HG03354 (cell line): Measurements from ENCODE around the gene APOBEC3B.
"Not testable (repeated sequence)": the region's sequence is repeated elsewhere in the genome, so short reads cannot be mapped to it uniquely, and the experiment has no call there.

Experiments used
- ATAC-seq: cut with Tn5 transposase; IDR thresholded peaks from one replicate; pipeline ENCODE4 v1.9.1; 2021; ENCODE audit warnings: mild to moderate bottlenecking; ENCODE audit not compliant: unreplicated experiment, poor library complexity, severe bottlenecking

APOBEC3B gene

DNA sequence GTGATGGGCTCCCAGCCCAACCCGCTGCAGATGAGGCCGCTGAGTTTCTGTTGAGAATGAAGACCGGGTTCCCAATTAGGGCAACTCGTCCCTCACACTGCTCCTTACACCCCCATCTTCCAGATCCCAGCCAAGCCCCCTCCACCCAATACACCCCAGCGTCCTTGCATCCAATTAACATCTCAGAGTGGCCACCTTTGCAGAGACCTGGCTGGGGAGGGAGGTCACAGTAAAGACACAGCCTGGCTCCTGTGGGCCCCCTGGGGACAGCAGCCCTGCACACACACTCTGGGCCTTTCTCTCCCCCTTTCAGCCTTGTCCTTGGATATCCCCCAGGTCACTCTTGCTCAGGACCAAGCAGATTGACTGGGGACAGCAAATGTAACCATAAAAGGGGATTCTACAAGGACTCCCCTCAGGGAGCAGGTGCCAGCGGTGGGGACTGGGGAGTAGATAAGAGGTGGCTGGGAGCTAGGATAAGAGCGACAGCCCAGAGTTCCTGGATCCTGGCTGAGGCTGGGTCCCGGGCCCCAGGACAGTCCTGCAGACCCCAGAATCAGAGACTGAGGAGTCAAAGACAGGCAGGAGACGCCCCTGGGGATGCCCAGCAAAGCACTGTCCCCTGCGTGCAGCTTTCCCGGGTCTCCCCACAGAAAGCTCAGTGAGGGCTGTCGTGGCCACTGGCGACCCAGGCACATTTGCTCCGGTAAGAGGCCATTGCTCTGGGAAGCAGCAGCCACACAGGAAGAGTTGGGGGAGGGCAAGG, 16.4 kb upstream of the APOBEC3B start:
- ATAC-seq: no peak

DNA sequence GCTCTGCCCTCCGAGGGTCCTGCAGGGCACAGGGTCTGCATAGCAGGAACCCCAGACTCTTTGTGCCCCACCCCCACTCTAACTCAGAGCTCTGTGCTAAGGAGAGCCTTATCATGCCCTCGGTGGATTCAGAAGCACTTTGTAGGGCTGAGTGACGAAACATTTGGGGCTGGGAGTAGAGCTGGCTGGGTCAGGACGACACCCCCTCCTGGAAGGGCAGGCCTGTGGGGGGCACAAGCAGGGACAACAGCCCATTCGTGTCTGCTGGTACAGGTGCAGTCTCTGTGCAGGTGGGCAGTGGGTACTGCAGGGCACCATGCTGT, 15.8 kb upstream of the APOBEC3B start:
- ATAC-seq: no peak

DNA sequence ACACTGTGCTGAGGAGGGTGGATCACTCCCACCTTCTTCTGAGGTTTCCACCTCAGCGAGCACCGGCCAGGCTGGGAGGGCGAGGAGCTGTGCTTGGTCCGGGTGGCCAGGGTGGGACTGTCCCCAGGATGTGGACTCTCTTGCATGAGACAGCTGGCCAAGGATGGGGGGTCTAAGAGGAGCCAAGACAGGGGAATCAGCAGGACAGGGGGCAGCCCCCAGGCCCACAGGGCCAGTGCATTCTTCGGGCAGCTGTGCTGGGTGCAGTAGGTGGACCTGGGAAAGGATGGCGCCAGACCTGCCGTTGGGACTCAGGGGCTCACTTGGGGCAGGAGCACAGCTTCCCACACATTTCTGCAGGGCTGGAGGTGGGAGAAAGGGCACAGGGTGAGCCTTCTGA, 15.2 kb upstream of the APOBEC3B start:
- ATAC-seq: no peak

DNA sequence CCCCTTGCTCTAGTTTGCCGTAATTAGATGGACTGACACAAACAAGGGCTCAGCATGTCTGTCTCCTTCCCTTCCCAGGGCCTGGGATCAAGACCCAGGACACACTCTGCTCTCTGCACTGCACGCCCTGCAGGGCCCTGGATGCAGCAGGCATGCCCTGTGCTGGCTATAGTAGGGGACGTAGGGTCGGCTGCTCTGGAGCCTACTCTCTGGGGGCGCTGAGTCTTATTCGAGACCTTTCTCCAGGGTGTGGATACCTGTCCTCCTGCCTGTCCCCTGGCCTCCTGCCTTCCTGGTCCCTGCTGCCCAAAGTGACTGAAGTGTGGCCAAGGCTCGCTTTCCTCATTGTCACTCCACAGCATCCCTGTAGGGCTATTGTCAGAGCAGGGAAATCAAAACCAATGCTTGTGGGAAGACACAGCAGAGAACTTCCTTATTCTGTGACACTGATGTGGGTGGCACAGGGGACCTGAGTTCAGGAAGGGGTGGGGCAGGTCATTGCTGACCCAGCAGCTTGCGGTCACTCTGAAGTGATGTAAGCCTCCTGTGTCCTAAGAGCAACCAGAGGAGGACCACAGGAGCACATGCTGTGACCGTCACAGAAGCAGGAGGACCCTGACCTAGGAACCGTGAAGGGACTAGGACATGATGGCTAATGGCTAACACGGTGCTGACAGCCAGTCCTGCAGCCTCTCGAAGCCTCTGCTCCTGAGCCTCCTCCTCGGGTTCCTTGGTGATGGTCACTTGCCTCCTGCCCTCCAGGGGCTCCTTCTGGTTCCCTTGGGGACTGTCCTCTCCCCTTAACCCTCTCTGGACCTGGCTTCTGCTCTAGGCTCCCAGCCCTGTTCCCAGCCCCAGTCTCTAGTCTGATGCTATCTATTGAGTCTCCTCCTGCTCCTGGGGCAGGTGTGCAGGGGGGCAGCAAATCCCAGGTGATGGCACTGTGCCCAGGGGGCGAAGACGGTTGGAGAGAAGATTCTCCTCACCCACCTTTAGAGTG, 14.4 kb upstream of the APOBEC3B start:
- no peak for ATAC-seq

DNA sequence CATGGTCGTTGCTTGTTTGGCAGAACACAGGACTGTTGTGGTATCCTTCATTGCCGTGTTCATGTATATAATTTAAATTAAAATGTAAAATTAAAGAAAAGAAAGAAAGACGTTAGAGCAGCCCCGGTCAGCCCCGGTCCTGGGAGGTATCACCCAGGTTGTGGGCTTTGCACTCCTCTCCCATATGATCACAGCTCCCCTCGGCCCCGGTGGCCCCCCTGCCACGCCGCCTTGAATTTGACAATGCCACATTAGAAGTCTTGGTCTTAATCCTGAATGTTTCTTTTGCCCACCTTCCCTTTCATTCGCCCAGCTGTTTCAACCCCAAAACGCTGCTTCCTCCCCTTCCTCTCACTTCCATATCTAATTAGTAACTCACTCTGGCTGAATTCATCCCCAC, 13.3 kb upstream of the APOBEC3B start:
- no peak for ATAC-seq

DNA sequence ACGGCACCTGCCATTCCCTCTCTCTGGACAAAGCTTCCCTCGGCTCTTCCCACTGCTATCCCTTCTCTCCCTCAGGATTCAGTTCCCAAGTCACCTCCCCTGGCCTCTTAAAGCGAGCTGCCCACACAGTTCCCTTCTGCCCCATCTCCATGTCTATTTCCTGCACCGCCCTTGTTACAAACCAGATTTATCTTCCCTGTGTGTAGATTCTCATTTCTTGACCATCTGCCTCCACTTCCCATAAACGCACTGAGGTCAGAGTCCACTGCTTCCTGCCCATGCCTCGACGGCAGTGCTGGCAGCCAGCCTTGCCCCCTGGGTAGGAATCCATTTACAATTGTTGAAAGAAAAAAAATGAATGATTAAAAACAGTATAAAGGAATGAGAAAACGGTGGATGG, 11.6 kb upstream of the APOBEC3B start:
- ATAC-seq: no peak

DNA sequence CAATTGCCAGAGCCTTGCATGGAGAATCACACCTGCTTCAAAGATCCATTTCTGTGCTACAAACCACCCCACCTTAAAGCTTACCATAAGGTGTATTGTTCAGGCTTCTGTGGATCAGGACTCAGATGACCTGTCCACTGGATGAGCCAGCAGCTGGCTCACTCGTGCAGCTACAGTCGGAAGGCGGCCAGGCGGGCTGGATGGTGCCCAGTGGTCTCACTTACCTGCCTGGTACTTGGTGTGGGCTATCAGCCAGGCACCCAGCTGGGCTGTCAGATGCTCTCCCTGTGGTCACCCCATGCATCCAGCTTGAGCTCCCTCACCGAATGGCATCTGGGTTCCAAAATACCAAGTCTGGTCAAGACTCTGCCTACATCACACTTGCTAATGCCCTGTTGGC, 10.9 kb upstream of the APOBEC3B start:
- no peak for ATAC-seq

DNA sequence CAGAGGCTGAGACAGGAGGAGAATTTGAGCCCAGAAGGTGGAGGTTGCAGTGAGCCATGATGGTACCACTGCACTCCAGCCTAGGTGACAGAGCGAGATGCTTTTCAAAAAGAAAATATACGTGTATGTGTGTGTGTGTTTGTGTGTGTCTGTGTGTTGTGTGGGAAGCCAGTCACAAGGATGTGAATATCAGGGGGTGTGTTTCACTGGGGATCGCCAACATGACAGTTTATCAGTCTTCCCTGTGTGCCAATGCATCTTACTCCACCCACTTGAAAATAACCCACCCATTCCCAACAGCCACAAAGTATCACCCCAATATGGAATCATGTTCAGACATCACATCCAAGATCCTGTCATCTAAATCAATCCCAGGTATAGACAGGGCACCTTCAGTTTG, 10.4 kb upstream of the APOBEC3B start:
- no peak for ATAC-seq

DNA sequence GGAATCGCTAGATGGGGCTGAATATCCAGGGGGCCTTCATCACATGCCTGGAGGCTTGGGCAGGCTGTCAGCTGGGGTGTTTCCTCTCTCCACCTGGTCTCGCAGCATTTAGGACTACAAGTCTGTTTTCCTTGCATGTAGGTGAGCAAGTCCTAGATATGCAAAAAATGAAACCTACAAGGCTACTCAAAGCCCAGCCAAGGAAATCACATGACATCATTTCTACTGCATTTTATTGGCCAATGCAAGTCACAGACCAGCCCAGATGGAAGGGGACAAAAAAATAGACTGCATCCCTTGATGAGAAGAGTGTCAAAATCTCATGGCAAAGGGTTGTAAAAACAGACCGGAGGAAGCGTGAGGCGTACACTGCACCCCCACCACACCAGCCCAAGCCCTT, 9.6 kb upstream of the APOBEC3B start:
- ATAC-seq: no peak

DNA sequence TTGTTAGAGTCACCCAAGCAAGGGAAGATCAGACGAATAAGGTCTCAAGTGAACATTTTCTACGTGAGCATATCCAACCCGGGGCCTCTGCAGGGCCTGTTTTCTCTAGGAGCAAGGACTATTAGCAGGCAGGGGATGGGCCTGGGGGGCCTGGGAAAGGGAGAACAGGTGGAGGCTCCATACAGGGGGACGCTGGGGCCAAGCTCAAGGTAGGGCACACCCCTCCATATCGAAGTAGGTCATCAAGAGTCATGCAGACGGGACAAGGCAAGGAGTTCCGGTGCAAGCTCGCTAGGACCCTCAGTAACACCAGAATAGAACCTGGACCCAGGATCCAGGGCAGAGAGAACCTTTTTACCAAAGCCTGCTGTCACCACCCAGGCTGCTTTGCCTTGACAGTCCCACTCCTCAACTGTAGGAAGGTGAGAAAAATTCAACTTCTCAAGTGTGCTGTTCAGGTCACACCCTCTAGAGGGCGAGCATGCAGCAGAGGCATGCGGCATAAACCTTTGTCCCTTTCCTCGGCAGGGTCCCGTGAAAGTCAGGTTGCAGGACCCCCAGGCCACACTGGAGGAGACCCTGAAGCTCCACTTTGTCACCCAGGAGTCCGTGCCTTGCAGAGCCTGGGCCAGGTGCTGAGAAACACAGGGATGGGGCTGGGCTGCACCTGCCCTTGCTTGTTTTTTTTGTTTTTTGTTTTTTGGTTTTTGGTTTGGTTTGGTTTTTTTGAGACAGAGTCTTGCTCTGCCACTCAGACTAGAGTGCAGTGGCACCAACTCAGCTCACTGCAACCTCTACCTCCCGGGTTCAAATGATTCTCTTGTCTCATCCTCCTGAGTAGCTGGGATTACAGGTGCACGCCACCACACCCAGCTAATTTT, 8.6 kb upstream of the APOBEC3B start:
- no peak for ATAC-seq

DNA sequence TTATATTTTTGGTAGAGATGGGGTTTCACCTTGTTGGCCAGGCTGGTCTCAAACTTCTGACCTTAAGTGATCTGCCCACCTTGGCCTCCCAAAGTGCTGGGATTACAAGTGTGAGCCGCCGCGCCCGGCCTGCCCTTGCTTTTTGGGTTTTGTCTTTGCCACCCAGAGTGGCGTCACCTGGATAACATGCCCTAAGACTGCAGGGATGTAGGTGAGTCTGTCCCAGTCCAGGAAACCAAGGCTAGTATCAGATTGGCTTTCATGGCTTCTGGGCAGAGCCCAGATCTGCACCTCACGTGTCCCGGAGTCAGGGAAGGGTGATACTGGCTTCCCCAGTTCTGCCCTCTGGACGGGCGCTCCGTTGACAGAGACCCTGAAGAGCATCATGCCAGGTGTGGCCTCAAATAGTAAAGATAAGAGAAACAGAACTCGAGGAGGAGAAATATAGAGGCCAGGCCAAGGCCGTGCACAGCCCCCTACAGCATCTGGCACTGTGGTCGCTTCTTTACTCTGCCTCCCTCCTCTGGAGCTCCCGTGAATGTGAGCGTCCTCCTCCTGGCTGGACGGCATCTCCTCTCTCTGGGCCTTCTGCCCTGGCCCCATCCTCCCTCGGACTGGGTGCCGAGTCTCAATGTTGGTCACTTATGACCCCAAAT, 7.8 kb upstream of the APOBEC3B start:
- no peak for ATAC-seq

DNA sequence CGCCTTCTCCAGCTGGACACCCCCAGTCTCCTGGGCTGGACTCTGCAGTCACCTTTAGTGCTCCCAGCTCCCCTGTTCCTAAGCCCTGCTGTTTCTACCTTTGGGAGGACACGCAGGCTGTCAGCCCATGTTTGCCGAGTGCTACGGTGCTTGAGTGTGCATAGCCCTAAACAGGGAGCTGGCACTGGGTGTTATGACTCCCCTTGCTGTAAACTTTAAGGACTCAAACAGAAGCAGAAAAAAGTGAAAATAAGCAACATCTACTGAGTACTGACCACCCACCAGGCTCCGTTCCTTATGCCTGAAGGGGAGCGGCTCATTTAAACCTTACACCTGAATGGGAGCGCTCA, 7.3 kb upstream of the APOBEC3B start:
- ATAC-seq: no peak

DNA sequence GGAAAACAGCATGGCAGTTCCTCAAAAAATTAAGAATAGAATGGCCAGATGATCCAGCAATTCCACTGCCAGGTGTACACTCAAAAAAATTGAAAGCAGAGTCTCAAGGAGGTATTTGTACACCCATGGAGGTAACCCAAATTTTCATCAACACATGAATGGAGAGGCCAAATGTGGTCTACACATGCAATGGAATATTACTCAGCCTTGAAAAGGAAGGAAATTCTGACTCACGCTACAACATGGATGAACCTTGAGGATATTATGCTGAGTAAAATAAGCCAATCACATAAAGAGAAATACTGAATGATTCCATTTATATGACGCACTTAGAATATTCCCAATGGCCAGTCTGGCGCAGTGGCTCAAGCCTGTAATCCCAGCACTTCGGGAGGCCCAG, 4.9 kb upstream of the APOBEC3B start:
- not testable (repeated sequence) for ATAC-seq

DNA sequence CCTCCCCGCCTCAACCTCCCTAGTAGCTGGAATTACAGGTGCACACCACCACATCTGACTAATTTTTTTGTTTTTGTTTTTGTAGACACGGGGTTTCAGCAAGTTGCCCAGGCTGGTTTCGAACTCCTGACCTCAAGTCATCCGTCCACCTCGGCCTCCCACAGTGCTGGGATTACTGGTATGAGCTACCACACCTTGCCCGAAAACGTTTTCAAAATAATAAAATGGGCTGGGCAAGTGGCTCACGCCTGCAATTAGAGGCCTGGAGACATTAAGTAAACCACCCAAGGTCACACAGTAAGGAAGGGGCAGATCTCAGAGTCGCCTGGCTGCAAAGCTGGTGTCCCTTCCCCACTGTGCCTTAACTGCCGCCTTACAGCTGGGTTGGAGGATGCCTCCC, 1.6 kb upstream of the APOBEC3B start:
- ATAC-seq: not testable (repeated sequence)

DNA sequence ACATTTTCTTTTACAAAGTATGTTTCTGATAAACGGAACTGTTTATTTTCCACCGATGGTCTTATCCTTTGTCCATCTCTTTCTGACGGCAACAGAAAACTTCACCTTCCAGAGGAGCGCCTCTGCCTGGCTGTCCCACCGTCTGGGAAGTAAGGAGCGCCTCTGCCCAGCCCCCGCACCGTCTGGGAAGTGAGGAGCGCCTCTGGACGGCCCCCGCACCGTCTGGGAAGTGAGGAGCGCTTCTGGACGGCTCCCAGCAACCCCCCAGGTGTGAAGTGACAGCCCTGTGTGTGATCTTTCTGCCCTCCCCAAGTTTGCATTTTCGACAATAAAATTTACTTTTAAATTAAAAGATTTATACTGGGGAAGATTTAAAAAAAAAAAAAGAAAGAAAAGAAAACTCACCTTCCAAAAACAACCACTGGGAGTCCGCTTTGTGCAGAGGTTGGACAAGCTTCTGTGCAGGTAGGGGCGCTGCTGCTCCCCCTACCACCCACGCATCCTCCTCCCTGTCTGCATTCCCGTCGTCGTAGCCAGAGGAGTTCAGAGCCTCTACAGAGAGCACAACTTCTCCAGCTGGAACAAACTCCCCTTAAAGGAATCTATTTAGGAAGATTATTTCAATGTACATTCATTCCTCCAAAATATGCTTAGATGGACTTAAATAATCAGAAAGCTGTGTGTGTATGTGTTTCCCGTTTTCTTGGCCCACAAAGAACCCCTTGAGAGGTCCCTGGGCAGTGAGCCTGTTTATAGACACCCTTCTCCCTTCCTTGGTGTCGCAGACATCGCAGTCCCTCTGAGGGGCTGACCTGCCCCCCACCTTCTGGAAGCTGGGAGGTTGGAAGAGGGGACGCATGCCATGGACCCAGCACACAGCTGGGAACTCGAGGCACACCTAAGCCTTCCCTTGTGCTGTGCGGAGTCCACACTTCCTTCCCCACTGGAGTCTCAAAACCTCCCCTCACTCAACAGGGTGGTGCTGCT, 849 bp upstream of the APOBEC3B start:
- no peak for ATAC-seq

DNA sequence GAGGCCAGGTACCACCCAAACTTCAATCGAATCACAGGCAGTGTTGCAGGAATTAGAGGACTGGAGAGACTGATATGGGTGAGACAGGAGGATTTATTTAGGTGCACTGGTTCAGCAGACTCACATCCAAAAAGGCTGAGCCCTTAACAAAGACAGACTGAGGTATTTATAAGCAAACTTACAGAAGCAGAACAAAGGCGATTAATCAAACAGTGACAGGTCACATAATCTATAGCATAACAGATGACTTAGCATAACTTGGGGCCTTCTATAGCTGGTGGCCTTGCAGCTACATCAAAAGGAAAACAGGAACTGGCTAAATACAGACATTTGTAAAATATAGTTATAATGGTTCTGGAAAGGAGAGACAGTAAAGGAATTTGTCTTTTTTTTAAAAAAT, 2.1 kb downstream of the APOBEC3B start:
- no peak for ATAC-seq

DNA sequence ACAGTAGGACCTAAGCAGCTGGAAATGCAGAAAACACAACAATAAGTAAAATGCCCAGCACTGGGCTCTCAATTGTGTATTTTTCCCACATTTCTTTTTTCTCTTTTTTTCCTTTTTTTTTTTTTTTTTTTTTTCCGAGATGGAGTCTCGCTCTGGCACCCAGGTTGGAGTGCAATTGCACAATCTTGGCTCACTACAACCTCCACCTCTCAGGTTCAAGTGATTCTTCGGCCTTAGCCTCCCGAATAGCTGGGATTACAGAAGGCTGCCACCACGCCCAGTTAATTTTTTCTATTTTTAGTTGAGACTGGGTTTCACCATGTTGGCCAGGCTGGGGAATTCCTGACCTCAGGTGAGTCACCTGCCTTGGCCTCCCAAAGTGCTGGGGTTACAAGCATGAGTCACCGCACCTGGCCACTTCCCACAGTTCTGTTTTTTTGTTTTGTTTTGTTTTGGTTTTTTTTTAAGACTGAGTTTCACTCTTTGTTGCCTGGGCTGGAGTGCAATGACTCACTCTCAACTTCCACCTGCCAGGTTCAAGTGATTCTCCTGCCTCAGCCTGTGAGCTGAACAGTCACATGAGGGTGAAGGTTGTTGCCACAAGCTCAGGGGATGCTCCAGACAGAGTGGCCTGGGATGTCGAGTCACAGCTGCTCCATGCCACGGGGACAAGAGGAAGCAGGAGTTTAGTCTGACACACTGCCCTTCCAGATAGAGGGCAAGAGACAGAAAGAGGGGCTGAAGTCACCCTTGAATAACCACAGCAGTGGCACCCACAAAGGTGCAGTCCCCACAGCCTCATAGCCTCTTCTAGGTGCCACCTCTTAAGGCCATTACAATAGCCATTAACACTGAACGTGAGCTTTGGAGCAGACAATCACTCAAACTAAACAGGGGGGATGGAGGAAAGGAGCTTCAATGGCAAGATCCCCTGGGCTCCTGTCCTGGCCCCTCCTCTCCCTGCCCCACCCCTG, 2.9 kb downstream of the APOBEC3B start:
- peak; percentile 73 for ATAC-seq
